Measurements from ENCODE around the gene CNTLN.
"Not testable (repeated sequence)": the region's sequence is repeated elsewhere in the genome, so short reads cannot be mapped to it uniquely, and the experiment has no call there.

Gene CNTLN

GRCh38 chr9:17293685-17294084, 158.8 kb downstream of the CNTLN start:
- DNase-seq (ENCODE audit: low read depth in 2 of 2), result no peak

GRCh38 chr9:17294822-17295624, 160.2 kb downstream of the CNTLN start:
- no peak for DNase-seq (ENCODE audit: low read depth in 2 of 2)

- DNase-seq (ENCODE audit: low read depth in 2 of 2), result no peak
These were observed 180.5 kb downstream of the CNTLN start for GRCh38 chr9:17315341-17315740.

GRCh38 chr9:17318821-17319320, 184.0 kb downstream of the CNTLN start:
- no peak for DNase-seq (ENCODE audit: low read depth in 2 of 2)

GRCh38 chr9:17319864-17320263, 185.0 kb downstream of the CNTLN start:
- no peak for DNase-seq (ENCODE audit: low read depth in 2 of 2)

GRCh38 chr9:17322882-17323864, 188.3 kb downstream of the CNTLN start:
- DNase-seq (ENCODE audit: low read depth in 2 of 2), result no peak

GRCh38 chr9:17328331-17328730, 193.5 kb downstream of the CNTLN start:
- DNase-seq (ENCODE audit: low read depth in 2 of 2), result no peak

- DNase-seq (ENCODE audit: low read depth in 2 of 2), result no peak
These were observed 195.3 kb downstream of the CNTLN start for GRCh38 chr9:17330097-17330496.

GRCh38 chr9:17332115-17332514, 197.3 kb downstream of the CNTLN start:
- DNase-seq (ENCODE audit: low read depth in 2 of 2), result no peak

- DNase-seq (ENCODE audit: low read depth in 2 of 2), result no peak
These were observed 204.3 kb downstream of the CNTLN start for GRCh38 chr9:17339156-17339555.

GRCh38 chr9:17342696-17343095, 207.9 kb downstream of the CNTLN start:
- DNase-seq (ENCODE audit: low read depth in 2 of 2), result no peak

- DNase-seq (ENCODE audit: low read depth in 2 of 2), result no peak
These were observed 215.0 kb downstream of the CNTLN start for GRCh38 chr9:17349831-17350230.

- DNase-seq (ENCODE audit: low read depth in 2 of 2), result not testable (repeated sequence)
These were observed 219.2 kb downstream of the CNTLN start for GRCh38 chr9:17354006-17354405.

- no peak for DNase-seq (ENCODE audit: low read depth in 2 of 2)
These were observed 226.5 kb downstream of the CNTLN start for GRCh38 chr9:17361378-17361777.

GRCh38 chr9:17367035-17367434, 232.2 kb downstream of the CNTLN start:
- no peak for DNase-seq (ENCODE audit: low read depth in 2 of 2)

GRCh38 chr9:17380126-17380861, 245.5 kb downstream of the CNTLN start:
- no peak for DNase-seq (ENCODE audit: low read depth in 2 of 2)

GRCh38 chr9:17387565-17387964, 252.7 kb downstream of the CNTLN start:
- no peak for DNase-seq (ENCODE audit: low read depth in 2 of 2)

- no peak for DNase-seq (ENCODE audit: low read depth in 2 of 2)
These were observed 254.2 kb downstream of the CNTLN start for GRCh38 chr9:17389026-17389425.

GRCh38 chr9:17394881-17395510, 260.2 kb downstream of the CNTLN start:
- no peak for DNase-seq (ENCODE audit: low read depth in 2 of 2)

- DNase-seq (ENCODE audit: low read depth in 2 of 2), result not testable (repeated sequence)
These were observed 262.4 kb downstream of the CNTLN start for GRCh38 chr9:17397166-17397728.

GRCh38 chr9:17398350-17398749, 263.5 kb downstream of the CNTLN start:
- no peak for DNase-seq (ENCODE audit: low read depth in 2 of 2)

Measured in stimulated activated CD8-positive, alpha-beta memory T cell treated with anti-CD3 and anti-CD28 coated beads, Interleukin-7, amount 100 ng/mL, for 4 hours (primary cell).